GM19023 (cell line): ENCODE data around the gene KAT6B.
A peak's percentile ranks its signal among the peaks of the same experiment; 100 is the strongest.
"Not testable (repeated sequence)": the region's sequence is repeated elsewhere in the genome, so short reads cannot be mapped to it uniquely, and the experiment has no call there.

Experiments used
- ATAC-seq: cut with Tn5 transposase; IDR thresholded peaks from one replicate; pipeline ENCODE4 v1.9.1; 2021; ENCODE audit warnings: mild to moderate bottlenecking, moderate library complexity; ENCODE audit not compliant: unreplicated experiment

The KAT6B gene

GRCh38 chr10:74887614-74888284 is 61.3 kb downstream of the KAT6B start:
- no peak for ATAC-seq

DNA sequence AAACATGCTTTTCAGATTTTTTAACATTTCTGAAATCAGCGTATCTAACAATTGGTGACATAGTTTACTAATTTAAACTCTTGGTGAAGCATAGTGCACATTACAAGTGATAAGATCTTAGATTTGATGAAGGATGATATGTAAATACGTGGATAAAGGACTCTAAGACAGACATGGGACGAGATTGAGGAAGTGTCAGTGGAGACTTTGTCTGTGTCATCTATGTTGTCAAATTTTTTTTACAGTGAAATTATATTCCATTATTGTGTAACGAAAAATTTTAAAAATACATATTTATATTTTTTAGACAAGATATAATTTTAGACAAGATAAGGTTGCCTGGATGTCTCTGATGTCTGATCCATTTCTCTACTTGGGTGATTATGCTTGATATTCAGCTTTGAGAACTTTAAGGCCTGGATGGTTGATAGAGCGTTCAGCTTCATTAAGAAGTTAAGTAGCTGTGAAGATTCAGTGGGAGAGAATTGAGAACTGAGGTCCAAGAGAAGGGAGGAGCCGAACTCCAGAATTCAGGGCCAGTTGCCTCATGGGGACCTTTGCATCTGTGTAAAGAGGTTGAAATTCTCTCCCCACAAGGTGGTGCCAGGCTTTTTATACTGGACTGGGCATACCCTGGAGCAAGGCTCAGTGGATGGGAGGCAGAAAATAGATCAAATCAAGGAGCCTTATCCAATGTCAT is 62.7 kb downstream of the KAT6B start:
- no peak for ATAC-seq

DNA sequence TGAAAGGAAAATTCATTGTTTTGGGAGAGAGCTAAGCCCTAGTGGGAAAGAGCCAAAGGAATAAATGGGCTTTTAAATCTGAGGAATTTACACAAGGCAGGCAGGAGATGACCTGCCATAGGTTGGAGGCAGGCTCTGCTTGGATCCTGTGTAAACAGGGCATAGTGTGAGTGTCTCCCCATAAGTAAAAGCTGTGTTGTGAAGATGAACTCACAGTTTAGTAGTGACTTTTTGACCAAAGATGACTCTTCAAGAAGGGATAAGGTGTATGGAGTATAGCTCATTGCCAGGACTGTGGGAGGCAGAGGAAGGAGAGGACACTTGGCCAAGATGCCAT is 63.2 kb downstream of the KAT6B start:
- no peak for ATAC-seq

GRCh38 chr10:74890460-74890859 is 64.1 kb downstream of the KAT6B start:
- no peak for ATAC-seq

- no peak for ATAC-seq
These were observed 64.7 kb downstream of the KAT6B start for GRCh38 chr10:74891053-74891452.

DNA sequence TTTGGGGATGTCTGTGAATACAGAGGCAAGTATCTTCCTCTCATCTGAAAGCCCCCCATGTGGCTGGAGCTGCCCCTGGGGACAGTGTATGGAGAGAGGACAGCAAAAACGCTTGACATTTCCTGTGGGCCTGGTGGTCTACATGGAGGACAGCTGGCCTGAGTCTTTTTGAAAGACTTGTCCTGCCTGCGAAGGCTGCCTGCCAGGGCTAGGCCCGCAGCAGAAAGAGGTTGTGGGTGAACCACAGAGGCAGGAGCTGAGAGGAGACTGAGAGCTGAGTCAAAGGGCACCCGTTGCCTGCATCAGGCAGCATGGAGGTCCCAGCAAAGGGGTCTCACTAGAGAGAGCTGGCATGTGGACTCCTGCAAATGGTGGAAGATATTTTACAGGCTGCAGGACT is 66.4 kb downstream of the KAT6B start:
- no peak for ATAC-seq

GRCh38 chr10:74893329-74893728 is 66.9 kb downstream of the KAT6B start:
- ATAC-seq, result not testable (repeated sequence)

GRCh38 chr10:74896788-74897527 is 70.6 kb downstream of the KAT6B start:
- no peak for ATAC-seq

DNA sequence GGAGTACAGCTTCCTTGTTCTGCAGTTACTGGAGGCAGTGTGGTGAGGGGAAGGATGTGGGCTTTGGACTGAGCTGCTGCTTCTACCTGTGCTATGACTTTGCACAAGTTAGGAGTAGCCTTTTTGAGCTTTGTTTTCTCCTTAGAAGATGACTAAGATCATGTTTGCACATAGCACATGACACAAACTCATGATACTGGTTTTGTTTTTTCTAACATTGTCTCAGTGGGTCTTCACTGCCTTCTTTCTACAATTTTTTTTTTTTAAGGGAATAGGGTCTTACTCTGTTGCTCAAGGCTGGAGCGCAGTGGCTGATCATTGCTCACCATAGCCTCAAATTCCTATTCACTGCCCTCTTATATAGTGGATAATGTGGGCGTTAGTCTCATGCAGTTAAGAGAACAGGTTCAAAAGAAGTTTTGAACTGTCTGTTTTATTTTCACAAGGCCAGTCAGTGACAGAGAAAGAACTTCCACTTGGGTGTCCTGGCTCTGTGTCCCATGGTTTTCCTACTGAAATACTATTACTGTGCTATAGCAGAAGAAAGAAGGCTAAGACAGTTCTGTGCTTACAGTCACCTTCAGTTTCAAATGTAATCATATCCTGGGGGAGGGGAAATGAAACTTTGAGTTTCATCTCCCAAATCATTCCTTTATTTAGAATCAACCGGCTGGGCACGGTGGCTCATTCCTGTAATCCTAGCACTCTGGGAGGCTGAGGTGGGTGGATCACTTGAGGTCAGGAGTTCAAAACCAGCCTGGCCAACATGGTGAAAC is 72.0 kb downstream of the KAT6B start:
- peak; percentile 64 for ATAC-seq

GRCh38 chr10:74900297-74900696 is 73.9 kb downstream of the KAT6B start:
- ATAC-seq, result peak; percentile 54

GRCh38 chr10:74901301-74901700 is 74.9 kb downstream of the KAT6B start:
- no peak for ATAC-seq

- no peak for ATAC-seq
These were observed 75.6 kb downstream of the KAT6B start for GRCh38 chr10:74901867-74902450.

DNA sequence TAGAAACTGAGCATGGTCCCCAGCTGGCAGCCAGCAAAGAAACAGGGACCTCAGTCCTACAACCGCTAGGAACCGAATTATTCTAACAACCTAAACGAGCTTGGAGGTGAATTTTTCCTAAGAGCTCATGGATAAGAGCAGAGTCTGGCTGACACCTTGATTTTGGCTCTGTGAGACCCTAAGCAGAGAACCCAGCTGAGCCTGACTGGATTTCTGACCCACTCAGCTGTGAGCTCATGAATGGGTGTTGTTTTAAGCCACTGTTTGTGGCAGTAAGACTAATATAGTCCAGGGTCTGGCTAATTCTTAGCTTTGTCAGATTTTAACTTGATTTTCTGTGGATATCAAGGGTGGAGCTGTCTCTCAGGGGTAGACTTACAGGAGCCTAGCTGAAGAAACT is 77.1 kb downstream of the KAT6B start:
- no peak for ATAC-seq

GRCh38 chr10:74906611-74907198 is 80.3 kb downstream of the KAT6B start:
- ATAC-seq, result no peak

- ATAC-seq, result no peak
These were observed 83.3 kb downstream of the KAT6B start for GRCh38 chr10:74909670-74910069.

DNA sequence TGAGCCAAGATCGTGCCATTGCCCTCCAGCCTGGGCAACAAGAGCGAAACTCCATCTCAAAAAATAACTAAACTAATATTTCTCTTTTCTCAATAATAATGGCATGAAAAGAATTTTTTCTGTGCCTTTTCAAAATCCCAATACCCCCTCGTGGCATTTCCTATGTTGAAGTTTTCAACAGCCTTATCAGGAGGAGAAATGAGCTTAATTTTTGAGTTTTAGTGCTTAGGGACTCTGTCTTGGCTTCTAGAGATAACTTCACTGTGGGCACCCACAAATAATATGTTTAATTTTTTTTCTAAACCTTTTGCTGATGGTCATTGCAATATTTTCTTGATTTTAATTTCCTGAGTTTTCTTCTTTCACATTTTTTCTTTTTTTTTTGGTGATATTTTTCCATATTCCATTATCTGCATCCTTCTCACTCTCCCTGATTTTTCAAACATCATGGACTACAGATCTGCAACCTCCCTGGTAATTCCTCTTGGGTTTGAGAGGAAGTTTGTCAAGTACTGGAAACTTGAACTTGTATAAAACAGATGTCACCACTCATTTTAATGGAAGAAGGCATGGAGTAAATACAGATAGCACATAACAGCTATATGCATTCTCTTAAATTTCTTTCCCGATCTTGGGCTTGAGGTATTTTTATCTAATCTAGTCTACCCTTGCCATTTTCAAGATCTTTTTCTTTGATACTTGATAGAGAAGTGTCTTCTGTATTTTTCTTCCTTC is 84.0 kb downstream of the KAT6B start:
- no peak for ATAC-seq

DNA sequence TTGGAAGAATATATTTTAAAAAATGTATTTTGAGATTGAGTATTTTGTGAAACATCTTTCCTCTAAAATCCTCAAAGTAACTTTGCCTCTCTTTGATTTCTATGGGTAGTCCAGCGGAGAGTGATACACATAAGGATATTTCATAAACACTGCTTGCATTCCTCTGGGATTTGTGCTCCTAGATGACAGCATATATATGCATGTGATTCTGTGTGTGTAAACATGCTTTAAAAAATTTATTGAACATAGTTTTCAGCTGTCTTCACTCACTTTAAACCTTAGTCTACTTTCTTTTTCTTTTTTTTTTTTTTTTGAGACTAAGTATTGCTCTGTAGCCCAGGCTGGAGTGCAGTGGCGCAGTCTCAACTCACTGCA is 84.6 kb downstream of the KAT6B start:
- ATAC-seq, result no peak

- no peak for ATAC-seq
These were observed 85.8 kb downstream of the KAT6B start for GRCh38 chr10:74912182-74912581.

DNA sequence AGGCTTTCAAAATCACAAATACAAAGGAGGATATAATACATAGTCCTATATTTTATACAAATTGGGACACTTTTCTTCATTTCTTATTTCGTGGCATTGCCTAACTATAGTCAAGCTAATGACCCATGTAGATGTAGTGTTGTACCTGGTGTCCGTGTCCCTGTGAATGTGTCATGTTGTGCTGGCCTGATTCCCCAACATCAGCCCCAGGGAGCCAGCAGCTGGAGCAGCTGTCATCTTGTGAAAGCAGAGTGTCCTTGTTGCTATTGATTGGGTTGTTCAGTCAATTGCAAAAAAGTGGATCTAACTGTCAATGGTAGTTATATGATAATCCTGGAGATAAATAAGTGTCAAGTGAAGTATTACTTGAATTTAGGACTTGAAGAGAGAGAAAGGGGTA is 86.3 kb downstream of the KAT6B start:
- no peak for ATAC-seq

DNA sequence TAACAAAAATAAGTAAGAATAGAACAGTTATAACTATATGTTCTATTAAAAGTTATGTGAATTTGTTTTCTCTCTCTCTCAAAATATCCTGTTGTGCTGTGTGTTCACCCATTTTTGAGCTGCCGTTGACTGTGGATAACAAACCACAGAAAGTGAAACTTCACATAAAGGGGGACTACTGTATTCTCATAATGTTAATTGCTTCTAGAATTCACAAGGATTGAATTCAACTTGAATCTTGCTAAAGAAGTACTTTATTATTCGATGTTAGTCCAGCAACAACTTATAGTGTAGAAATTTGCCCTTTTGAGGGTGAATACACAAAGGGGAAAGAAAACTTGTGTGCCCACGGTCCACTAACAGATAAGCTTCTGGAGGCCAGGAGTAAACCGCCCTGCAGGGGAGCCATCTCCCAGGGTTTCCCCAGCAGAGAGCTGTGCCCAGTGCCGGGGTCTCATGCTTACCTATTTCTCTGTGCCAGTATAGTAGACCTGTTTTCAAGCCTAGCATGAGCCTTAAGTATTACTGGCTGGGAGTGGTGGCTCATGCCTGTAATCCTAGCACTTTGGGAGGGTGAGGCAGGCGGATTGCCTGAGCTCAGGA is 87.1 kb downstream of the KAT6B start:
- ATAC-seq, result no peak
